HG03025 (cell line): Measurements from ENCODE around the gene SKA1.
"Not testable (repeated sequence)": the region's sequence is repeated elsewhere in the genome, so short reads cannot be mapped to it uniquely, and the experiment has no call there.

Experiments
- ATAC-seq: cut with Tn5 transposase; IDR thresholded peaks from one replicate; pipeline ENCODE4 v1.9.1; 2021; ENCODE audit warnings: mild to moderate bottlenecking, moderate library complexity; ENCODE audit not compliant: unreplicated experiment, low FRiP score

The SKA1 gene

DNA sequence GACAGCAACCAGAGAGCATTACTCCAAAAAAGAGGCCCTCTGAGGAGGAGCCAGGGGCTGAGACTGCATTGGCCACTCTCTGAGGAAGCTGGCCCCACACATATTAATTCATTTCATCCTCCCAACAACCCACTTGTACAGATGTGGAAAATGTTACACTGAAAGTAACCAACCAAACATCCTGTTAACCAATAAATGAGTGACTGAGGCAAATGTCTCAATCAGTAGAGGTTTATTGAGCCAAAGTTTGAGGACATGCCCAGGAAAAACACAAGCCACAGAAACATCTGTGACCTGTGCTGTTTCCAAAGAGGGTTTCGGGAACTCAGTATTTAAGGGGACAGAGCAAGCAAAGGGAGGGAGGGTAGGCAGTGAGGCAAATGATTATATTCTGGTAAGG is 53.0 kb downstream of the SKA1 start:
- no peak for ATAC-seq

DNA sequence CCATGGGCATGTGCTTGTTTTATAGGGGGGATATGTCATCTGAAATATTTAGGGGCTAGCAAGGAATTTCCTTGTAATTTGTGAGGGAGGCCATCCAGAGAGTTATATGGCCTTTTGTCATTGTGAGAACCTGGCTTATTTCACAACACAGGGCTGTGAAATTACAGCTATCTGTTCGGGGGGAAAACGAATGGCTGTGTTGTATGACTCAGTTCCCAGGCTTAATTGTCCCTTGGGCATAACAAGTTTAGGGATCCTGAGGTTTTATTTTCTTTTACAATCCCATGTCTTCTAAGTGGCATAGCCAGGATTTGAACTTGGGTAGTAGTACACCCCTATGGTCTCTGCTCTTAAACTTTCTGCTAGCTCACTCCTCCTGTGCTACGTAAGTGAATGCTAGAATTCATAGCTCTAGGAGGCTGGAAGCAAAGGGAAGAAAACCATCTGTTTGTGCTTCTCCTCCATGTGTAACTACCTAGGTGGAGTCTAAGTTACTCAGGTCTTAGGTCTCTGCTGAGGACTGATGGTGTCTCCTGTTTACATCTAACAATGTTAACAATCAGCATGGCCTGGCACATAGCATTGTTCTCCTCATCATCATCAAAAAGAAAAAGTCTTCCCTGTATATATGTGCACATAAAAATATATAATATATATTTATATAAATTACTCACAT is 53.8 kb downstream of the SKA1 start:
- no peak for ATAC-seq

DNA sequence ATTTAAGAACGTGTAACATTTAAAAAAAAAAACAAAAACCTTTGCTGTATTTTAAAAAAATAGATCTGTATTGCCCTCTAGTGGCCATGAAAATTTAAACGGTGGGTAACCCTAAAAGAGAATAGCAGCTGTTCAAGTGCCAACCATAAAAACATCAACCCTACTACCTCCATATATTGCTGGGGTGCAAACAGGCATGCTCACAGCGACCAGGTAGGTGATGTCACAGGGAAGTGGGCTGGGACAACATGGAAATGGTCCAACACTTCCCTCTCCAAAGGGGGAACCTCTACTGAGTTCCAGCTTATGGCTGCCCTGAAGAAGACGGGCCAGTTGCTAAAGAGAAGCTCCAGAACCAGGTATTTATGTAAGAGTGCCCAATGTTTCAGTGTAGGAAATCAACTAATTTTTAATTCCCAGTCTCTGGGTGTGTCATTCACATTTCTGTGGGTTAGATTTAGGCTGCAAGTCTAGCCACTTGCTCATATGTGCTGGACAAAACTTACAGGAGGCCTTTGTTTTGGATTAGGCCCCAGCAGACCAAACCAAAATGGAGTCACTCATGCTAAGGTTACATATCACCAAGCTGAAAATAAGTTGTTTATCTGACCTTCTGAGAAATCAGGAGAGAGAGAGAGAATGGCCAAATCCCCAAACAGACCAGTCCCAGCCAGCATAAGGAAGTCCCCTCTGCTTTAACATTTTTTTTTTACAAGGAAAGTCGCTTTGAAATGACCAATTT is 54.5 kb downstream of the SKA1 start:
- no peak for ATAC-seq

DNA sequence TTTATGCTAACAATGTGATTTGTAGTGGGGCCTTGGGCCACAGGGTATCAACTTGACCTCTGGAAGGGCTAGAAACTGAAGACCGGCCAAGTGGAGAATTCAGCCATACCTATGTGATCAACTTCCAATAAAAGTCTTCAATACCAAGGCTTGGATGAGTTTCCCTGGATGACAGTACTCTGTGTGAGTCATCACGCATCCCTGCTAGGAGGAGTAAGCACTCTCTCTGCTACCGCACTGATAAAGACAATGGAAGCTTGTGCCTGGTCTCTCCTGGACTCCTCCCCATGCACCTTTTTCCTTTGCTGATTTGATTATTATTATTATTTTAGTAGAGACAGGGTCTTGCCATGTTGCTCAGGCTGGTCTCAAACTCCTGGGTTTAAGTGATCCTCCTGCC is 58.1 kb downstream of the SKA1 start:
- no peak for ATAC-seq

DNA sequence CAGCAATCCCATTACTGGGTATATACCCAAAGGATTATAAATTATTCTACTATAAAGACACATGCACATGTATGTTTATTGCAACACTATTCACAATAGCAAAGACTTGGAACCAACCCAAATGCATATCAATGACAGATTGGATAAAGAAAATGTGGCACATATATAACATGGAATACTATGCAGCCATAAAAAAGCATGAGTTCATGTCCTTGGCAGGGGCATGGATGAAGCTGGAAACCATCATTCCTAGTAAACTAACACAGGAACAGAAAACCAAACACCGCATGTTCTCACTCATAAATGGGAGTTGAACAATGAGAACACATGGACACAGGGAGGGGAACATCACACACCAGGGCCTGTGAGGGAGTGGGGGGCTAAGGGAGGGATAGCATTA is 61.9 kb downstream of the SKA1 start:
- not testable (repeated sequence) for ATAC-seq

DNA sequence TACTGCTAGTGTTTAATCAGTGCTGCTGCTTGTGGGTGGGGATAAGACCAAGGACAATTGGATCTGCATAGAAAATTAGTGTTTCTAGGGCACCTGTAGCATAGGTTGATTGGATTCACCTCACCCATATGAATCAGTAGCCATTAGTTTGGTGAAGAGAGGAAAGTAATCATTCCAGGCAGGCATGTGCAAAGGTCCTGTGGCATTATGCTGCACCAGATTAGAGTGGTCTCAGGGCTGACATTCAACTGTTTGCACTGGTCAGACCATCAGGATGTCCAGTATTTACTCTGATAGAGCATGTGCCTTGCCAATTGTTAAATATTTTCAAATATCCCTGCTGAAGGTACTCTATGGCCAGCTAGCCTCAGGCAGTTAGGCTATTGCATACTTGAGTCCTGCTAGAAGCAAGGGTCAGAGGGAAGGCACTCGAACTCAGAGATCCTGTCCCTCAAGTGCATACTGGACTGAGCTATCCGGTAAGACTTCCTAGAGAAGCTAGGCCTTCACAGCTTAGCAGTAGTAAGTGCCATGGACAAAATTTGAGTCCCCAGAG is 64.7 kb downstream of the SKA1 start:
- ATAC-seq, result no peak

DNA sequence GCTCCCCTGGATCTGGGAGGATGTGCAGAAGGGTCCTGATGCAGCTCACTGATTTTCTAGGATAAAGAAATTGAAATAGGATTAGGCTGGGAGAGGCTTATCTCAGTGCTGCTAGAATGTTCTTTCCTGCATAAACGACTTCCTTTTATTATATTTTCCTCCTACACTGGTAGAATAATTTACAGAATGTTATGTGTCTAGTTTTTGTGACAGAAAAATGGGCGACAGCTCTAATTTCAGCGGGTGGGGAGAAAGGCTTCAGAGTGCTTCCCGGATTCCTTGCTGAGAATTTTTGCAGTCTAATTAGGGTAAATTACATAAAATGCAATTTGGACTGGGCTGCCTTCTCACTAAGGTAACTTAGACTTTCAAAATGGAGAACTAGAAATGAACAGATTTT is 66.2 kb downstream of the SKA1 start:
- no peak for ATAC-seq

DNA sequence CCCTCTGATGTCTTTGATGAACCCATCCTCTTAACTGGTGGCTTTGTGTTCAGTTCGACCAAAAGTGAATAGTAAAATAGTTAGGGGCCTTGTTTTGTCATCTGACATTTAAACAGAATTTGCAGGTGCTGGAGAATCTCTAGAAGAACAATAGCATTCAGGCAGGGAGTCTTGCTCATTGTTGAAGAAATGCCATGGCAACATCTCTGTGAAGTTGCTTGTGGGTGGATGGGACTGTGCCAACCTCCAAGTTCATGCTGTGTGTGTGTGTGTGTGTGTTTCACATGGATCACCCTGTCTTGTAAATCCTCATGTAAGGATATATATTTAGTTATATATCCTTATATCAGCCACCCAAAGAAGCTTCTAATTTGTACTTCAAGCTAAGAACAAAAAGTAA is 66.7 kb downstream of the SKA1 start:
- ATAC-seq, result no peak
